Heart left ventricle (tissue), 16 donors: ENCODE data around the gene ZDHHC18. TPM values are rescaled to one million over a fixed set of nuclear protein-coding genes. Genes with fewer than 3 reads are reported as not detected.

ENCODE experiments used
- ATAC-seq, 4 donors: fragments of 200-7000 bp; cut with Tn5 transposase; one replicate each; pipeline ENCODE4 v1.9.1; 2020 to 2022; ENCODE audit warnings: moderate library complexity in 4 of 4, mild to moderate bottlenecking in 3 of 4, moderate number of reproducible peaks in 1 of 4
- DNase-seq, 5 donors: peaks; one replicate each; pipeline ENCODE4 v3.0.0-alpha.2; 2020
- H3K27ac ChIP-seq, 12 donors: fragments of 200-600 bp; sonication (generic) in 4 of 12; one replicate each; pipeline versions ENCODE4 v1.5.0 to v1.8.0; 2016 to 2022; ENCODE audit warnings: mild to moderate bottlenecking in 2 of 12
- H3K27me3 ChIP-seq, 9 donors: fragments of 200-600 bp; sonication (generic) in 2 of 9; one replicate each; pipeline versions ENCODE4 v1.5.1 to v1.8.0; 2016 to 2022; ENCODE audit warnings: mild to moderate bottlenecking in 3 of 9
- H3K36me3 ChIP-seq, 9 donors: fragments of 200-600 bp; sonication (generic) in 2 of 9; one replicate each; pipeline versions ENCODE4 v1.5.0 to v1.8.0; 2018 to 2022; ENCODE audit warnings: mild to moderate bottlenecking in 2 of 9
- H3K4me1 ChIP-seq, 12 donors: fragments of 200-600 bp; sonication (generic) in 4 of 12; one replicate each; pipeline versions ENCODE4 v1.5.0 to v1.8.0; 2016 to 2022; ENCODE audit warnings: mild to moderate bottlenecking in 3 of 12
- H3K4me3 ChIP-seq, 12 donors: fragments of 200-600 bp; sonication (generic) in 4 of 12; one replicate each; pipeline versions ENCODE4 v1.5.0 to v1.8.0; 2017 to 2022; ENCODE audit warnings: mild to moderate bottlenecking in 9 of 12, moderate library complexity in 4 of 12
- H3K9me3 ChIP-seq, 12 donors: fragments of 200-600 bp; sonication (generic) in 4 of 12; one replicate each; pipeline versions ENCODE4 v1.5.0 to v1.8.0; 2016 to 2022; ENCODE audit warnings: mild to moderate bottlenecking in 1 of 12
- POLR2A ChIP-seq, 2 donors: fragments of 450-650 bp; IDR thresholded peaks; one replicate each; pipeline ENCODE4 v1.6.1; 2017; ENCODE audit warnings: antibody characterized with exemption in 2 of 2, mild to moderate bottlenecking in 2 of 2, moderate library complexity in 2 of 2
- WGBS, 4 donors: extraction: QIAGEN DNeasy Blood & Tissue Kit in 2 of 4; methylation state at CpG; one replicate each; pipeline versions ENCODE4 v1.1.5 to v1.1.7; 2013 to 2018; 5-methylcytosine and 5-hydroxymethylcytosine counted together
- intact Hi-C, 10 donors: fragments of 100-400 bp; cut with DNase I; formaldehyde crosslinking; loops; one replicate each; pipeline versions ENCODE4 v1.11.1 to v1.14.2; 2022
- polyA plus RNA-seq, 2 donors: library from polyadenylated mRNA; stranded (reverse); fragments of 200-250 nt; gene quantifications; one replicate each; pipeline ENCODE4 v1.2.3, GENCODE V29; 2013
- total RNA-seq, 9 donors: library from RNA; depleted of rRNA in 2 of 9; stranded (reverse); fragments of >200 nt in 2 of 9; fragmentation: NEBNext Ultra II Directional in 3 of 9; extraction: Animal tissue kit (Norgen Biotek cat#: 25700) in 3 of 9; gene quantifications; one replicate each; pipeline versions ENCODE4 v1.1.0 to v1.2.4, GENCODE V29; 2016 to 2023
- TF ChIP-seq, protein P1 (sequence below), 12 donors: fragments of 200-600 bp; sonication (generic) in 4 of 12; IDR thresholded peaks; one replicate each; pipeline versions ENCODE4 v1.5.0 to v1.8.0; 2018 to 2022; ENCODE audit warnings: antibody characterized with exemption in 12 of 12, mild to moderate bottlenecking in 5 of 12
- donor health status: ischemic (EF 13 %, LVEDD 7.1; RV severe dilation, severe dysfunction).
- donor health status: healthy with polysubstance abuse.
- donor health status: DM: no; HTN: yes; CAD: no.
- donor health status: DM: no; HTN: no; CAD: no.
- donor health status: ischemic (EF 25% LVEDD 6.9; RV normal size, moderate dysfunction).
- donor health status: ischemic (EF 25% LVEDD 5.7; RV mildly dilated, moderate dysfunction).
- donor health status: healthy.
- donor health status: DM: yes; HTN: yes; CAD: no.
- donor health status: ischemic (EF 35%, LVEDD 5.7; RV mildly dilated, moderate dysfunction).
- donor health status: nonischemic (EF 11% LVEDD 7.7; RV severe dilation, severe dysfunction).
- donor health status: DM: yes; HTN: yes; CAD: no.
- donor health status: PGD.
- donor health status: ischemic (EF 29% LVEDD 5.4; RV normal size, mild dysfunction).
- donor health status: nonischemic (EF 23%, LVEDD 6.1; RV moderate dilation, normal function).

ZDHHC18 gene
- total and polyA plus RNA-seq, 11 donors, result 8.7 to 22.5 (median 12.2) TPM

DNA sequence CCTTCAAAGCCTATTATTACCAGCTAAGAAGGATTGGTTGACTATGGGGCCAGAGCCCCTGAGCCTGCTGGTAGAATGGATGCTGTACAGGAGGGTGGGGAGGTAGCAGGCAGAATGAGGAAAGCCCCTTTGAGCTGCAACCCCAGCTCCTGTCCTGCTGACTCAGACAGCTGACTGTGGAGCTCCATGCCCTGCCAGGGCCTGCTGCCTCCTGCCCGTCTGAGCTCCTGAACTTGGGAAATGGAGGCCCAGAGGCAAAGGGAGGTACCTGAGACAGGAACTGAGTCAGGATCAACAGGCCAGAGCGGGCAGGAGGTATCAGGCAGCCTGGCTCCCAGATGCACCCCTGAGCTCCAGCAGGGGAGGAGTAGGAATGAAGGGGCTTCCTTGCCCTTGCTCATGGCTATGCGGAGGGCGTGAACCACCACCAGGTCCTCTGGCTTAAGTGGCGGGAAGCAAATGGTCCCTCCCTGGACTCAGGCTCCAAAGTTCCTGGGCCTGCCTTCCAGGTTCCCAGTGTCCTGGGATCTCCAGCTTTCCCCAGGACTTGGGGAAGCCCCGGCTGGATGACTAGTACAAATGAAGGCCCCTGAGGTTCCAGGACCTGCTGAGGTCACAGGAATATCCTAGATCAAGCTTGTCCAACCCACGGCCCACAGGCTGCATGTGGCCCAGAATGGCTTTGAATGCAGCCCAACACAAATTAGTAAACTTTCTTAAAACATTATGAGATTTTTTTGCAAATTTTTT lies 32.6 kb downstream of the ZDHHC18 start:
- DNase-seq (no peak), ATAC-seq (no peak)
- no peaks in the 10 kb centered on the region for H3K27me3 ChIP-seq
- no peaks in the 10 kb centered on the region for H3K9me3 ChIP-seq
- no peak for TF ChIP-seq POLR2A (IDR thresholded peaks at IDR 0.05)
- TF ChIP-seq, protein P1, sequence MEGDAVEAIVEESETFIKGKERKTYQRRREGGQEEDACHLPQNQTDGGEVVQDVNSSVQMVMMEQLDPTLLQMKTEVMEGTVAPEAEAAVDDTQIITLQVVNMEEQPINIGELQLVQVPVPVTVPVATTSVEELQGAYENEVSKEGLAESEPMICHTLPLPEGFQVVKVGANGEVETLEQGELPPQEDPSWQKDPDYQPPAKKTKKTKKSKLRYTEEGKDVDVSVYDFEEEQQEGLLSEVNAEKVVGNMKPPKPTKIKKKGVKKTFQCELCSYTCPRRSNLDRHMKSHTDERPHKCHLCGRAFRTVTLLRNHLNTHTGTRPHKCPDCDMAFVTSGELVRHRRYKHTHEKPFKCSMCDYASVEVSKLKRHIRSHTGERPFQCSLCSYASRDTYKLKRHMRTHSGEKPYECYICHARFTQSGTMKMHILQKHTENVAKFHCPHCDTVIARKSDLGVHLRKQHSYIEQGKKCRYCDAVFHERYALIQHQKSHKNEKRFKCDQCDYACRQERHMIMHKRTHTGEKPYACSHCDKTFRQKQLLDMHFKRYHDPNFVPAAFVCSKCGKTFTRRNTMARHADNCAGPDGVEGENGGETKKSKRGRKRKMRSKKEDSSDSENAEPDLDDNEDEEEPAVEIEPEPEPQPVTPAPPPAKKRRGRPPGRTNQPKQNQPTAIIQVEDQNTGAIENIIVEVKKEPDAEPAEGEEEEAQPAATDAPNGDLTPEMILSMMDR (IDR thresholded peaks at IDR 0.05), result no peak
- no peak overlapping the region for H3K27ac ChIP-seq
- 89 to 96% (median 92%) methylated on average over 5 to 7 of the region's 7 CpGs for WGBS, 4 donors
- peaks cover 0 to 8% (median 4%) of the 10 kb centered on the region in 12 donors for H3K4me1 ChIP-seq
- peaks cover 0 to 41% (median 28%) of the 10 kb centered on the region in 9 donors for H3K36me3 ChIP-seq
- intact Hi-C loops, result no loop called here
- no peak overlapping the region for H3K4me3 ChIP-seq

DNA sequence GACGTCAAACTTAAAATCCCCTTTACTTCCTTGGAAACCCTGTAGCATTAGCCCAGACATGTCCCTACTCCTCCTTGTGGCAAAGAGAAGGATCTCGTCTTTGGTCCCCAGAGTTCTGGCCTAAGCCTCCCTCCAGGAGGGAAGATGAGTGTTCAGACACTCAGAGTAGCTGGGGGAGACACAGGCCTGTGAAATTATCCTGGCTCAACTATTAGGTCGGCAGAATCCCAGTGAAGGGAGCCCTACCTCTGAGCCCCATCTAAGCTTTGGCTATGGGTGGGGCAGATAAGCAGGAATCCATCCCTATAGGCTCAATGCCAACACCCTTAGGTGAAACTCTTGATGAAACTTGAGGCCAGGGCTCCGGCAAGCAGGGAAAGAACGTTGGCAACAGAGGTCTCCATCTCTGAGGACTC lies 34.8 kb downstream of the ZDHHC18 start:
- Histone ChIP-seq H3K4me3 (no peak overlapping the region), H3K27me3 (no peaks in the 10 kb centered on the region), H3K27ac (no peak overlapping the region), H3K36me3 (peaks cover 0 to 18% (median 6%) of the 10 kb centered on the region in 9 donors), H3K4me1 (peaks cover 0 to 19% (median 9%) of the 10 kb centered on the region in 12 donors), H3K9me3 (no peaks in the 10 kb centered on the region)
- no peak for DNase-seq
- intact Hi-C loops, result loop anchor here in 1 of 10 donors (5.0 kb wide), 1 partner anchor 49 kb away; no protein-coding TSS in a partner anchor
- WGBS, 4 donors, result 65 to 80% (median 75%) methylated on average over 5 of the region's 5 CpGs
- ATAC-seq, result no peak
- TF ChIP-seq POLR2A (IDR thresholded peaks at IDR 0.05), result no peak
- TF ChIP-seq, protein P1 (IDR thresholded peaks at IDR 0.05), result no peak

DNA sequence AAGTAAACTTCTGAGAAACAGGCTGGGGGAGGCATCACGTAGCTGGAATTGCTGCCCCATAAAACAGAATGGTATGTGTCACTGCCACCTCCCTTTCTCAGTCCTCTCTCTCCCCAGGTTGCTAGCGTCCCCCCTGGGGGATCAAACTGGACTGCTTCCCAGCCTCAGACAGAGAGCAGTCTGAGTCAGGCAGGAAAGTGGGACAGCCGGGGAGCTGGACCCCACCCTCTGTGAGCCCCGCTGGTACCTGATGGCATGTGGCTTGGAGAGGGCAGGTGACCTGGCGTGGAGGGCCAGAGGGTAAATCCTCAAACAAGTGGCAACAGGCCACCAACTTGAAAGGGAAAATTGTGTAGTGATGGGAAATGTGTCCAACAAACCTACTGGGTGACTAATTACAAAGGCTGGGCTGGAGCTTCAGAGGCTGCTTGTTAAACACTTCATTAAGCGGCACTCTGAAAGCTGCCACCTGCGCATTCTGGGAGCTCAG lies 35.4 kb downstream of the ZDHHC18 start:
- Histone ChIP-seq H3K4me1 (peaks cover 0 to 19% (median 9%) of the 10 kb centered on the region in 12 donors), H3K27me3 (no peaks in the 10 kb centered on the region), H3K36me3 (peaks cover 0 to 12% (median 0%) of the 10 kb centered on the region in 9 donors), H3K27ac (no peak overlapping the region), H3K4me3 (no peak overlapping the region), H3K9me3 (no peaks in the 10 kb centered on the region)
- intact Hi-C loops, result loop anchor here in 1 of 10 donors (5.0 kb wide), 1 partner anchor 50 kb away; no protein-coding TSS in a partner anchor
- no peak for DNase-seq
- no peak for ATAC-seq
- 79 to 87% (median 85%) methylated on average over 7 of the region's 7 CpGs for WGBS, 4 donors
- TF ChIP-seq POLR2A (IDR thresholded peaks at IDR 0.05), result no peak
- TF ChIP-seq, protein P1 (IDR thresholded peaks at IDR 0.05), result no peak
